Caco-2 (cell line): ENCODE measurements around the gene FHL1. TPM values are rescaled to one million over a fixed set of nuclear protein-coding genes. Genes with fewer than 3 reads are reported as not detected.

Experiments
- BruUV-seq: library from RNA; stranded (reverse); fragments of 400-500 nt; replicated peaks from 2 replicates; lab custom pipeline; 2021; lab: Mats Ljungman, UMichigan
- CTCF ChIA-PET: fragments of 300-600 bp; sonication (Branson Sonifier 250); formaldehyde crosslinking; loops from one replicate; lab custom pipeline; 2022; ENCODE audit warnings: antibody characterized with exemption; lab: Charles Lee
- POLR2A ChIA-PET: fragments of 300-600 bp; sonication (Branson Sonifier 250); formaldehyde crosslinking; loops from one replicate; lab custom pipeline; 2022; ENCODE audit warnings: antibody characterized with exemption; lab: Charles Lee
- DNase-seq, 2 experiments: peaks; one replicate each; pipeline versions ENCODE4 v3.0.0 to v3.0.0-alpha.2; 2020 to 2022
- H3K27me3 ChIP-seq: replicated peaks from 2 replicates; pipeline ENCODE4 v1.6.0; 2011; ENCODE audit warnings: low read length; ENCODE audit not compliant: control insufficient read depth, insufficient read depth
- H3K36me3 ChIP-seq: 2 replicates; pipeline ENCODE4 v1.5.1; 2011; ENCODE audit warnings: low read length; ENCODE audit not compliant: control insufficient read depth, insufficient read depth
- H3K4me1 ChIP-seq: fragments of 250-450 bp; sonication (Bioruptor Pico); 2 replicates; pipeline ENCODE4 v1.5.1; 2020; ENCODE audit warnings: mild to moderate bottlenecking
- H3K4me3 ChIP-seq: 2 replicates; pipeline ENCODE4 v1.5.1; 2011; ENCODE audit warnings: low read depth, mild to moderate bottlenecking, control low read depth, low read length
- H3K9me3 ChIP-seq: fragments of 250-450 bp; sonication (Bioruptor Pico); 2 replicates; pipeline ENCODE4 v1.5.1; 2020; ENCODE audit warnings: mild to moderate bottlenecking, moderate library complexity
- H3K27ac Mint-ChIP-seq: one replicate; pipeline ENCODE4 v1.8.0; 2022; ENCODE audit warnings: mixed read lengths; ENCODE audit not compliant: unreplicated experiment
- H3K27me3 Mint-ChIP-seq: one replicate; pipeline ENCODE4 v1.8.0; 2022; ENCODE audit warnings: mixed read lengths; ENCODE audit not compliant: insufficient read depth, unreplicated experiment
- H3K36me3 Mint-ChIP-seq: one replicate; pipeline ENCODE4 v1.8.0; 2022; ENCODE audit warnings: mild to moderate bottlenecking, mixed read lengths; ENCODE audit not compliant: insufficient read depth, unreplicated experiment
- H3K4me1 Mint-ChIP-seq: one replicate; pipeline ENCODE4 v1.8.0; 2022; ENCODE audit warnings: low read depth, mixed read lengths; ENCODE audit not compliant: unreplicated experiment
- H3K4me3 Mint-ChIP-seq: one replicate; pipeline ENCODE4 v1.8.0; 2022; ENCODE audit warnings: mild to moderate bottlenecking, moderate library complexity, mixed read lengths; ENCODE audit not compliant: unreplicated experiment
- H3K9me3 Mint-ChIP-seq: one replicate; pipeline ENCODE4 v1.8.0; 2022; ENCODE audit warnings: mixed read lengths; ENCODE audit not compliant: unreplicated experiment
- CTCF ChIP-seq, 2 experiments: fragments of 200-600 bp in 1 of 2; IDR thresholded peaks; 1 replicate in 1 of 2; 2 replicates in 1 of 2; pipeline versions ENCODE4 v1.5.1 to v1.8.0; 2011 to 2022; ENCODE audit warnings: antibody characterized with exemption in 1 of 2, control low read depth in 1 of 2, inconsistent platforms in 1 of 2, low read depth in 1 of 2, low read length in 1 of 2, mild to moderate bottlenecking in 1 of 2, moderate library complexity in 1 of 2; ENCODE audit not compliant: insufficient read depth in 1 of 2, severe bottlenecking in 1 of 2, unreplicated experiment in 1 of 2
- intact Hi-C: fragments of 100-400 bp; cut with micrococcal nuclease; formaldehyde crosslinking; loops from one replicate; pipeline ENCODE4 v1.10.0; 2022; ENCODE audit not compliant: unreplicated experiment
- total RNA-seq: library from RNA; stranded (reverse); gene quantifications from 2 replicates; pipeline ENCODE4 v1.2.3, GENCODE V29; 2022

The FHL1 gene
- total RNA-seq, 1 experiment from 2014 or later: 0.16 TPM

GRCh38 chrX:136156560-136157117 lies 9.3 kb downstream of the FHL1 start:
- Mint-ChIP-seq H3K27me3 (peaks cover 7% of the 10 kb centered on the region), H3K36me3 (no peaks in the 10 kb centered on the region), H3K4me3 (no peak overlapping the region), H3K27ac (no peak overlapping the region), H3K4me1 (no peaks in the 10 kb centered on the region), H3K9me3 (no peaks in the 10 kb centered on the region)
- no peak for TF ChIP-seq CTCF (IDR thresholded peaks at IDR 0.05; ENCODE audit: insufficient read depth in 1 of 2, low read depth in 1 of 2, low read length in 1 of 2, severe bottlenecking in 1 of 2, unreplicated experiment in 1 of 2)
- no peak overlapping the region for H3K4me3 ChIP-seq
- H3K36me3 ChIP-seq: no peaks in the 10 kb centered on the region
- intact Hi-C loops: no loop called here
- BruUV-seq: no TSS peak
- H3K4me1 ChIP-seq: no peaks in the 10 kb centered on the region
- no peaks in the 10 kb centered on the region for H3K27me3 ChIP-seq
- POLR2A ChIA-PET: no interaction called here
- DNase-seq: no peak
- H3K9me3 ChIP-seq: no peaks in the 10 kb centered on the region
- CTCF ChIA-PET: no interaction called here

- no peaks in the 10 kb centered on the region for H3K4me1 ChIP-seq
- no peaks in the 10 kb centered on the region for H3K27me3 ChIP-seq
- no peak for DNase-seq
- no peak overlapping the region for H3K4me3 Mint-ChIP-seq
- H3K36me3 Mint-ChIP-seq: no peaks in the 10 kb centered on the region
- no peaks in the 10 kb centered on the region for H3K9me3 ChIP-seq
- TF ChIP-seq CTCF (IDR thresholded peaks at IDR 0.05; ENCODE audit: insufficient read depth in 1 of 2, low read depth in 1 of 2, low read length in 1 of 2, severe bottlenecking in 1 of 2, unreplicated experiment in 1 of 2): no peak
- H3K9me3 Mint-ChIP-seq: no peaks in the 10 kb centered on the region
- peaks cover 7% of the 10 kb centered on the region for H3K27me3 Mint-ChIP-seq
- intact Hi-C loops: no loop called here
- ChIA-PET POLR2A (no interaction called here), CTCF (no interaction called here)
- H3K36me3 ChIP-seq: no peaks in the 10 kb centered on the region
- H3K27ac Mint-ChIP-seq: no peak overlapping the region
- H3K4me3 ChIP-seq: no peak overlapping the region
- BruUV-seq: no TSS peak
- H3K4me1 Mint-ChIP-seq: no peaks in the 10 kb centered on the region
Observed at GRCh38 chrX:136157187-136157586, 9.9 kb downstream of the FHL1 start.

- Mint-ChIP-seq H3K27ac (no peak overlapping the region), H3K27me3 (peaks cover 7% of the 10 kb centered on the region), H3K9me3 (no peaks in the 10 kb centered on the region), H3K4me3 (no peak overlapping the region), H3K4me1 (no peaks in the 10 kb centered on the region), H3K36me3 (no peaks in the 10 kb centered on the region)
- TF ChIP-seq CTCF (IDR thresholded peaks at IDR 0.05; ENCODE audit: insufficient read depth in 1 of 2, low read depth in 1 of 2, low read length in 1 of 2, severe bottlenecking in 1 of 2, unreplicated experiment in 1 of 2): no peak
- Histone ChIP-seq H3K4me3 (no peak overlapping the region), H3K36me3 (no peaks in the 10 kb centered on the region), H3K9me3 (no peaks in the 10 kb centered on the region), H3K27me3 (no peaks in the 10 kb centered on the region), H3K4me1 (no peaks in the 10 kb centered on the region)
- ChIA-PET POLR2A (no interaction called here), CTCF (interaction anchor here (0.5 kb wide), 1 partner anchor 557 kb away, joined by 3 read pairs; no protein-coding TSS in a partner anchor)
- intact Hi-C loops: no loop called here
- BruUV-seq: no TSS peak
- DNase-seq: no peak
Observed at GRCh38 chrX:136158685-136159084, 11.4 kb downstream of the FHL1 start.
